ENCODE measurements around the gene DLL3.

The DLL3 gene

GRCh38 chr19:39518975-39519374 is 20.2 kb downstream of the DLL3 start:
- FAIRE-seq, result no peak

- no peak for FAIRE-seq
Measured at GRCh38 chr19:39520541-39521484, 22.1 kb downstream of the DLL3 start.

GRCh38 chr19:39524495-39524894 is 25.7 kb downstream of the DLL3 start:
- FAIRE-seq, result no peak

- FAIRE-seq, result no peak
Measured at GRCh38 chr19:39525205-39525604, 26.5 kb downstream of the DLL3 start.

- FAIRE-seq, result no peak
Measured at GRCh38 chr19:39531834-39532232, 33.1 kb downstream of the DLL3 start.

GRCh38 chr19:39532233-39533002 is 33.7 kb downstream of the DLL3 start, which contains the start of gene EID2B:
Gene EID2B, minus strand, starts transcription at chr19:39532852. Its CDS starts 50 bp downstream, at chr19:39532802.
- no peak for FAIRE-seq

- no peak for FAIRE-seq
Measured at GRCh38 chr19:39533003-39533512, 34.3 kb downstream of the DLL3 start.

- no peak for FAIRE-seq
Measured at GRCh38 chr19:39533791-39534190, 35.0 kb downstream of the DLL3 start.

- no peak for FAIRE-seq
Measured at GRCh38 chr19:39539165-39539517, 40.4 kb downstream of the DLL3 start.

GRCh38 chr19:39539518-39540332 is 41.0 kb downstream of the DLL3 start, which contains the start of gene EID2:
Gene EID2, minus strand, starts transcription at chr19:39540161. Its CDS starts 82 bp downstream, at chr19:39540079.
- FAIRE-seq, result peak; percentile 65

- peak; percentile 47 for FAIRE-seq
Measured at GRCh38 chr19:39540333-39540673, 41.6 kb downstream of the DLL3 start.

GRCh38 chr19:39542206-39542605 is 43.5 kb downstream of the DLL3 start:
- no peak for FAIRE-seq

GRCh38 chr19:39543477-39543857 is 44.7 kb downstream of the DLL3 start:
- FAIRE-seq, result no peak

GRCh38 chr19:39544226-39544903 is 45.6 kb downstream of the DLL3 start:
- FAIRE-seq, result no peak

GRCh38 chr19:39544911-39545310 is 46.2 kb downstream of the DLL3 start:
- no peak for FAIRE-seq

GRCh38 chr19:39546599-39546998 is 47.9 kb downstream of the DLL3 start:
- no peak for FAIRE-seq

- no peak for FAIRE-seq
Measured at GRCh38 chr19:39550197-39550596, 51.5 kb downstream of the DLL3 start.

GRCh38 chr19:39553082-39553652 is 54.4 kb downstream of the DLL3 start:
- no peak for FAIRE-seq

- no peak for FAIRE-seq
Measured at GRCh38 chr19:39554701-39555311, 56.1 kb downstream of the DLL3 start.

- no peak for FAIRE-seq
Measured at GRCh38 chr19:39555883-39556282, 57.1 kb downstream of the DLL3 start.
